ENCODE results near the gene PDE4B. TPM values are rescaled to one million over a fixed set of nuclear protein-coding genes. Genes with fewer than 3 reads are reported as not detected.
A peak's percentile ranks its signal among the peaks of the same experiment; 100 is the strongest.

The PDE4B gene
- total and polyA plus RNA-seq, 10 of the 15 experiments (the other 5 are each of a cell fraction or from before 2014, with no cell fraction given): 3.0 to 13.2 (median 5.7) TPM

DNA sequence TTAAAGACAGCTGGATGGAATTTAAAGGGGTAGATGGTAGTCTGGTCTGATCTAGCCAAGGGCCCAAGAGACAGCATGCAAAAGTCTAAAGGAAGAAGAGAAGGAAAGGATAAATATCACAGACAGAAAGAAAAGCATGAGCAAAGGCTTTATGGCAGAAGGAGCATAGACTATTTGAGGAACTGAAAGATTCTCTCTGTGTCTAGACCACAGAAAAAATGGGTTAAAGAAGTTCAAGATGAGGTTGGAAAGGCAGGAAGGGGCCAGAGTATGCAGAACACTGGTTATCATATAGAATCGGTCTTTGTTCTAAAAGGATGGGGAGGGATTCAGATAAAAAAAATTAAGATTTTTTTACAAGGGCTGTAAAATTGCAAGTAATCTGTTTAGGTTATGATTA, 604.5 kb downstream of the PDE4B start (continued):
- TF ChIP-seq, protein P1, sequence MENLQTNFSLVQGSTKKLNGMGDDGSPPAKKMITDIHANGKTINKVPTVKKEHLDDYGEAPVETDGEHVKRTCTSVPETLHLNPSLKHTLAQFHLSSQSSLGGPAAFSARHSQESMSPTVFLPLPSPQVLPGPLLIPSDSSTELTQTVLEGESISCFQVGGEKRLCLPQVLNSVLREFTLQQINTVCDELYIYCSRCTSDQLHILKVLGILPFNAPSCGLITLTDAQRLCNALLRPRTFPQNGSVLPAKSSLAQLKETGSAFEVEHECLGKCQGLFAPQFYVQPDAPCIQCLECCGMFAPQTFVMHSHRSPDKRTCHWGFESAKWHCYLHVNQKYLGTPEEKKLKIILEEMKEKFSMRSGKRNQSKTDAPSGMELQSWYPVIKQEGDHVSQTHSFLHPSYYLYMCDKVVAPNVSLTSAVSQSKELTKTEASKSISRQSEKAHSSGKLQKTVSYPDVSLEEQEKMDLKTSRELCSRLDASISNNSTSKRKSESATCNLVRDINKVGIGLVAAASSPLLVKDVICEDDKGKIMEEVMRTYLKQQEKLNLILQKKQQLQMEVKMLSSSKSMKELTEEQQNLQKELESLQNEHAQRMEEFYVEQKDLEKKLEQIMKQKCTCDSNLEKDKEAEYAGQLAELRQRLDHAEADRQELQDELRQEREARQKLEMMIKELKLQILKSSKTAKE (IDR thresholded peaks at IDR 0.05; ENCODE audit: low read depth, poor library complexity, severe bottlenecking): peak; percentile 98
- TF ChIP-seq CBX5 (IDR thresholded peaks at IDR 0.05; ENCODE audit: low read depth): peak; percentile 43; the same call in 1 of the 2 replicates
- TF ChIP-seq CREB1 (IDR thresholded peaks at IDR 0.05; ENCODE audit: low read depth): 0 out of 2 replicates have a peak, but pooled peaks have one; percentile 17
- 0 out of 2 replicates have a peak, but pooled peaks have one; percentile 41 for TF ChIP-seq CHD2 (IDR thresholded peaks at IDR 0.05; ENCODE audit: borderline replicate concordance, low read depth, low read length)
- TF ChIP-seq FOXK2 (IDR thresholded peaks at IDR 0.05): no peak
- TF ChIP-seq IKZF2 (IDR thresholded peaks at IDR 0.05): peak; percentile 92 to 94
- no peak for TF ChIP-seq CEBPB (IDR thresholded peaks at IDR 0.05; ENCODE audit: borderline replicate concordance in 1 of 2, low read depth in 2 of 2, low read length in 2 of 2)
- TF ChIP-seq IKZF1 (conservative IDR thresholded peaks at IDR 0.05): peak; percentile 76
- no peak for TF ChIP-seq KAT2A (conservative IDR thresholded peaks at IDR 0.05; ENCODE audit: control insufficient read depth, low read depth, low read length)
- TF ChIP-seq BACH1 (IDR thresholded peaks at IDR 0.05; ENCODE audit: borderline replicate concordance): no peak
- TF ChIP-seq NR2C1 (IDR thresholded peaks at IDR 0.05): no peak
- TF ChIP-seq, protein P2, sequence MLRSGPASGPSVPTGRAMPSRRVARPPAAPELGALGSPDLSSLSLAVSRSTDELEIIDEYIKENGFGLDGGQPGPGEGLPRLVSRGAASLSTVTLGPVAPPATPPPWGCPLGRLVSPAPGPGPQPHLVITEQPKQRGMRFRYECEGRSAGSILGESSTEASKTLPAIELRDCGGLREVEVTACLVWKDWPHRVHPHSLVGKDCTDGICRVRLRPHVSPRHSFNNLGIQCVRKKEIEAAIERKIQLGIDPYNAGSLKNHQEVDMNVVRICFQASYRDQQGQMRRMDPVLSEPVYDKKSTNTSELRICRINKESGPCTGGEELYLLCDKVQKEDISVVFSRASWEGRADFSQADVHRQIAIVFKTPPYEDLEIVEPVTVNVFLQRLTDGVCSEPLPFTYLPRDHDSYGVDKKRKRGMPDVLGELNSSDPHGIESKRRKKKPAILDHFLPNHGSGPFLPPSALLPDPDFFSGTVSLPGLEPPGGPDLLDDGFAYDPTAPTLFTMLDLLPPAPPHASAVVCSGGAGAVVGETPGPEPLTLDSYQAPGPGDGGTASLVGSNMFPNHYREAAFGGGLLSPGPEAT (IDR thresholded peaks at IDR 0.05; ENCODE audit: low read depth): peak; percentile 75; the same call in 1 of the 2 replicates
- peak; percentile 19; the same call in 1 of the 2 replicates for TF ChIP-seq RAD21 (IDR thresholded peaks at IDR 0.05; ENCODE audit: insufficient read depth, low read depth, low read length)
- 0 out of 2 replicates have a peak, but pooled peaks have one; percentile 69 for TF ChIP-seq MTA3 (IDR thresholded peaks at IDR 0.05; ENCODE audit: borderline replicate concordance, low read length)
- TF ChIP-seq HDGF (IDR thresholded peaks at IDR 0.05): no peak
- TF ChIP-seq NRF1 (conservative IDR thresholded peaks at IDR 0.05; ENCODE audit: low read depth, low read length): no peak
- TF ChIP-seq ATF7 (IDR thresholded peaks at IDR 0.05; ENCODE audit: low read depth): peak; percentile 52; the same call in 1 of the 2 replicates
- TF ChIP-seq MXI1 (IDR thresholded peaks at IDR 0.05; ENCODE audit: low read depth, low read length): no peak; the same call in 1 of the 2 replicates
- no peak for TF ChIP-seq RFX5 (IDR thresholded peaks at IDR 0.05; ENCODE audit: low read depth, low read length)
- no peak for TF ChIP-seq CBX3 (IDR thresholded peaks at IDR 0.05; ENCODE audit: borderline replicate concordance, low read depth)
- TF ChIP-seq BHLHE40 (IDR thresholded peaks at IDR 0.05; ENCODE audit: borderline replicate concordance in 1 of 2, low read depth in 2 of 2, low read length in 1 of 2): 0 out of 4 replicates have a peak, but pooled peaks of 1 of the 2 experiments have one; percentile 8
- TF ChIP-seq, protein P3, sequence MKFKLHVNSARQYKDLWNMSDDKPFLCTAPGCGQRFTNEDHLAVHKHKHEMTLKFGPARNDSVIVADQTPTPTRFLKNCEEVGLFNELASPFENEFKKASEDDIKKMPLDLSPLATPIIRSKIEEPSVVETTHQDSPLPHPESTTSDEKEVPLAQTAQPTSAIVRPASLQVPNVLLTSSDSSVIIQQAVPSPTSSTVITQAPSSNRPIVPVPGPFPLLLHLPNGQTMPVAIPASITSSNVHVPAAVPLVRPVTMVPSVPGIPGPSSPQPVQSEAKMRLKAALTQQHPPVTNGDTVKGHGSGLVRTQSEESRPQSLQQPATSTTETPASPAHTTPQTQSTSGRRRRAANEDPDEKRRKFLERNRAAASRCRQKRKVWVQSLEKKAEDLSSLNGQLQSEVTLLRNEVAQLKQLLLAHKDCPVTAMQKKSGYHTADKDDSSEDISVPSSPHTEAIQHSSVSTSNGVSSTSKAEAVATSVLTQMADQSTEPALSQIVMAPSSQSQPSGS (IDR thresholded peaks at IDR 0.05; ENCODE audit: low read length): peak; percentile 33; the same call in 1 of the 2 replicates
- no peak for TF ChIP-seq TCF12 (IDR thresholded peaks at IDR 0.05; ENCODE audit: low read depth, low read length)
- peak; percentile 96 for TF ChIP-seq RUNX3 (IDR thresholded peaks at IDR 0.05; ENCODE audit: low read length)
- TF ChIP-seq, protein P4, sequence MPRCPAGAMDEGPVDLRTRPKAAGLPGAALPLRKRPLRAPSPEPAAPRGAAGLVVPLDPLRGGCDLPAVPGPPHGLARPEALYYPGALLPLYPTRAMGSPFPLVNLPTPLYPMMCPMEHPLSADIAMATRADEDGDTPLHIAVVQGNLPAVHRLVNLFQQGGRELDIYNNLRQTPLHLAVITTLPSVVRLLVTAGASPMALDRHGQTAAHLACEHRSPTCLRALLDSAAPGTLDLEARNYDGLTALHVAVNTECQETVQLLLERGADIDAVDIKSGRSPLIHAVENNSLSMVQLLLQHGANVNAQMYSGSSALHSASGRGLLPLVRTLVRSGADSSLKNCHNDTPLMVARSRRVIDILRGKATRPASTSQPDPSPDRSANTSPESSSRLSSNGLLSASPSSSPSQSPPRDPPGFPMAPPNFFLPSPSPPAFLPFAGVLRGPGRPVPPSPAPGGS (IDR thresholded peaks at IDR 0.05; ENCODE audit: borderline replicate concordance, insufficient read depth, low read depth, low read length, poor library complexity, severe bottlenecking): no peak
- TF ChIP-seq IRF4 (IDR thresholded peaks at IDR 0.05; ENCODE audit: low read depth, low read length): peak; percentile 89

Data from GM12878 (cell line).